ENCODE results near the gene PACSIN2.

GRCh38 chr22:42969348-42969975 is 45.5 kb downstream of the PACSIN2 start:
- TF ChIP-seq MAX (IDR thresholded peaks at IDR 0.05; ENCODE audit: low read depth, low read length) (no peak), CTCF (IDR thresholded peaks at IDR 0.05 in 2 of 3, conservative IDR thresholded peaks at IDR 0.05 in 1 of 3; ENCODE audit: control insufficient read depth in 2 of 3, extremely low read depth in 1 of 3, insufficient read depth in 1 of 3, low read depth in 3 of 3, low read length in 3 of 3) (no peak), ZNF384 (IDR thresholded peaks at IDR 0.05; ENCODE audit: borderline replicate concordance, low read depth, low read length) (no peak), MYC (IDR thresholded peaks at IDR 0.05; ENCODE audit: insufficient read depth, insufficient read length, insufficient replicate concordance, low read length, severe bottlenecking) (no peak), REST (IDR thresholded peaks at IDR 0.05; ENCODE audit: low read depth, low read length) (no peak), RAD21 (IDR thresholded peaks at IDR 0.05; ENCODE audit: insufficient read depth, low read depth, low read length) (no peak), POLR2AphosphoS5 (IDR thresholded peaks at IDR 0.05; ENCODE audit: low read length) (no peak), SMARCA5 (IDR thresholded peaks at IDR 0.05) (no peak), JUNB (IDR thresholded peaks at IDR 0.05) (no peak), EP300 (IDR thresholded peaks at IDR 0.05; ENCODE audit: borderline replicate concordance in 1 of 2, control insufficient read depth in 1 of 2, low read depth in 2 of 2, low read length in 2 of 2) (no peak), EZH2 (IDR thresholded peaks at IDR 0.05; ENCODE audit: borderline replicate concordance, control insufficient read depth, low read depth, low read length) (no peak), ZNF687 (IDR thresholded peaks at IDR 0.05) (no peak)
- TF ChIP-seq, protein P1, sequence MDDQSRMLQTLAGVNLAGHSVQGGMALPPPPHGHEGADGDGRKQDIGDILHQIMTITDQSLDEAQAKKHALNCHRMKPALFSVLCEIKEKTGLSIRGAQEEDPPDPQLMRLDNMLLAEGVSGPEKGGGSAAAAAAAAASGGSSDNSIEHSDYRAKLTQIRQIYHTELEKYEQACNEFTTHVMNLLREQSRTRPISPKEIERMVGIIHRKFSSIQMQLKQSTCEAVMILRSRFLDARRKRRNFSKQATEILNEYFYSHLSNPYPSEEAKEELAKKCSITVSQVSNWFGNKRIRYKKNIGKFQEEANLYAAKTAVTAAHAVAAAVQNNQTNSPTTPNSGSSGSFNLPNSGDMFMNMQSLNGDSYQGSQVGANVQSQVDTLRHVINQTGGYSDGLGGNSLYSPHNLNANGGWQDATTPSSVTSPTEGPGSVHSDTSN (IDR thresholded peaks at IDR 0.05; ENCODE audit: insufficient replicate concordance, low read depth, low read length): no peak

Data from GM12878 (cell line).